SK-N-SH treated with all-trans-retinoic acid at 6 μM for 48 hours (cell line): Measurements from ENCODE around the gene SDK2.

ENCODE experiments used
- ATAC-seq: fragments of 200-7000 bp; cut with Tn5 transposase; 3 replicates; pipeline ENCODE4 v1.9.1; 2020; ENCODE audit warnings: mild to moderate bottlenecking, moderate library complexity
- ARNTL ChIP-seq: fragments of 450-650 bp; formaldehyde crosslinking; IDR thresholded peaks from 2 replicates; pipeline ENCODE4 v1.5.0; 2020; ENCODE audit warnings: low read depth, mild to moderate bottlenecking, moderate library complexity, borderline replicate concordance
- BACH2 ChIP-seq: fragments of 250-450 bp; sonication (Bioruptor Pico); IDR thresholded peaks from 2 replicates; pipeline ENCODE4 v1.9.0; 2021; ENCODE audit warnings: mild to moderate bottlenecking, borderline replicate concordance
- CSDC2 ChIP-seq: fragments of 250-450 bp; sonication (Bioruptor Pico); IDR thresholded peaks from 2 replicates; pipeline ENCODE4 v1.5.0; 2020; ENCODE audit warnings: mild to moderate bottlenecking, moderate library complexity
- ESRRG ChIP-seq: fragments of 250-450 bp; sonication (Bioruptor Pico); IDR thresholded peaks from 2 replicates; pipeline ENCODE4 v1.6.1; 2021; ENCODE audit warnings: mild to moderate bottlenecking
- GLIS3 ChIP-seq: fragments of 250-450 bp; sonication (Bioruptor Pico); IDR thresholded peaks from 2 replicates; pipeline ENCODE4 v1.5.0; 2020; ENCODE audit warnings: mild to moderate bottlenecking, moderate library complexity
- ISL1 ChIP-seq: fragments of 250-450 bp; sonication (Bioruptor Pico); IDR thresholded peaks from 2 replicates; pipeline ENCODE4 v2.1.2; 2022; ENCODE audit warnings: mild to moderate bottlenecking, moderate library complexity
- OSR1 ChIP-seq: fragments of 250-450 bp; sonication (Bioruptor Pico); IDR thresholded peaks from 2 replicates; pipeline ENCODE4 v1.8.0; 2022; ENCODE audit warnings: moderate library complexity, mild to moderate bottlenecking, inconsistent platforms
- PPARA ChIP-seq: fragments of 250-450 bp; sonication (Bioruptor Pico); IDR thresholded peaks from 2 replicates; pipeline ENCODE4 v1.5.0; 2020; ENCODE audit warnings: mild to moderate bottlenecking, borderline replicate concordance
- RARB ChIP-seq: fragments of 250-450 bp; sonication (Bioruptor Pico); IDR thresholded peaks from 2 replicates; pipeline ENCODE4 v1.8.0; 2021; ENCODE audit warnings: mild to moderate bottlenecking, moderate library complexity
- SNAI2 ChIP-seq: fragments of 250-450 bp; sonication (Bioruptor Pico); IDR thresholded peaks from 2 replicates; pipeline ENCODE4 v1.5.0; 2020; ENCODE audit warnings: mild to moderate bottlenecking, moderate library complexity
- TCF4 ChIP-seq: fragments of 250-450 bp; sonication (Bioruptor Pico); IDR thresholded peaks from 2 replicates; pipeline ENCODE4 v1.8.0; 2021; ENCODE audit warnings: mild to moderate bottlenecking, moderate library complexity, borderline replicate concordance
- TOX ChIP-seq: fragments of 250-450 bp; sonication (Bioruptor Pico); IDR thresholded peaks from 2 replicates; pipeline ENCODE4 v1.8.0; 2021; ENCODE audit warnings: mild to moderate bottlenecking, moderate library complexity, borderline replicate concordance
- ZC3H10 ChIP-seq: fragments of 250-450 bp; sonication (Bioruptor Pico); IDR thresholded peaks from 2 replicates; pipeline ENCODE4 v1.5.1; 2021; ENCODE audit warnings: mild to moderate bottlenecking, moderate library complexity
- ZFP3 ChIP-seq: fragments of 250-450 bp; sonication (Bioruptor Pico); IDR thresholded peaks from 2 replicates; pipeline ENCODE4 v1.5.0; 2020; ENCODE audit warnings: mild to moderate bottlenecking, moderate library complexity
- ZFP30 ChIP-seq: fragments of 450-650 bp; formaldehyde crosslinking; IDR thresholded peaks from 2 replicates; pipeline ENCODE4 v1.5.0; 2022; ENCODE audit warnings: mild to moderate bottlenecking, moderate library complexity
- ZNF565 ChIP-seq: fragments of 450-650 bp; formaldehyde crosslinking; conservative IDR thresholded peaks from 2 replicates; pipeline ENCODE4 v1.5.0; 2020; ENCODE audit warnings: low read depth, mild to moderate bottlenecking, moderate library complexity
- ZNF70 ChIP-seq: fragments of 450-650 bp; formaldehyde crosslinking; IDR thresholded peaks from 2 replicates; pipeline ENCODE4 v1.5.0; 2020; ENCODE audit warnings: mild to moderate bottlenecking, moderate library complexity
- ZNF8 ChIP-seq: fragments of 450-650 bp; formaldehyde crosslinking; IDR thresholded peaks from 2 replicates; pipeline ENCODE4 v1.5.0; 2020; ENCODE audit warnings: mild to moderate bottlenecking, moderate library complexity
- TF ChIP-seq, protein P1 (sequence below): fragments of 250-450 bp; sonication (Bioruptor Pico); IDR thresholded peaks from 2 replicates; pipeline ENCODE4 v1.8.0; 2020; ENCODE audit warnings: mild to moderate bottlenecking, moderate library complexity, borderline replicate concordance
- TF ChIP-seq, protein P2 (sequence below): fragments of 250-450 bp; sonication (Bioruptor Pico); IDR thresholded peaks from 2 replicates; pipeline ENCODE4 v1.5.1; 2020; ENCODE audit warnings: low read depth, mild to moderate bottlenecking, moderate library complexity

The SDK2 gene

DNA sequence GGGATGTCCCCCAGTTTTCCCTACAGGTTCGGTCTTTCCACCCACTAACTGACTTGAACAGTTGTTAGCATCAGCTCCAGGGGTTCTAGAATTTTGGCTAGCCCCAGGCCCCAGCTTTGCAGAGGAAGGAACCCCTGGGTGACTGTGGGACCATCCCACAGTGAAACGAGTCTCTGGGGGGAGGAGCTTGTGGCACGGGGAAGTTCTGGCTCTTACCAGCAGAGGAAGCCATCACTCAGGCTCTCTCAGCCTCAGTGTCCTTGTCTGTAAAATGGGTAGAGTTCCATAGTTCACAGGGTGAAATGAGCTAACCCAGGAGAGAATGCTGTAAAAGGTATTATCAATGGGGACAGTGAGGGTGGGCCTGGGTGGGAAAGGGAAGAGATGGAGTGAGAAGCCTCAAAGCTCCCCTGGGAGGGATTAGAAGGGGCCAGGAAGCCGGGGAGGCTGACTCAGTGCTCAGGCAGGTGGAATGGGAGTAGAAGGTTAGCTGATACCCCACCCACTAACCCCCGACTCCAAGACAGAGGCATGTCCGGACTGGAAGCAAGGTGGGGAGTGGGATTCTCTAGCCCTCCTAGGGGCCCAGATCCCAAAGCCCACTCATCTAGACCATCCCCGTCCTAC is 301.6 kb downstream of the SDK2 start (continued):
- TF ChIP-seq, protein P1, sequence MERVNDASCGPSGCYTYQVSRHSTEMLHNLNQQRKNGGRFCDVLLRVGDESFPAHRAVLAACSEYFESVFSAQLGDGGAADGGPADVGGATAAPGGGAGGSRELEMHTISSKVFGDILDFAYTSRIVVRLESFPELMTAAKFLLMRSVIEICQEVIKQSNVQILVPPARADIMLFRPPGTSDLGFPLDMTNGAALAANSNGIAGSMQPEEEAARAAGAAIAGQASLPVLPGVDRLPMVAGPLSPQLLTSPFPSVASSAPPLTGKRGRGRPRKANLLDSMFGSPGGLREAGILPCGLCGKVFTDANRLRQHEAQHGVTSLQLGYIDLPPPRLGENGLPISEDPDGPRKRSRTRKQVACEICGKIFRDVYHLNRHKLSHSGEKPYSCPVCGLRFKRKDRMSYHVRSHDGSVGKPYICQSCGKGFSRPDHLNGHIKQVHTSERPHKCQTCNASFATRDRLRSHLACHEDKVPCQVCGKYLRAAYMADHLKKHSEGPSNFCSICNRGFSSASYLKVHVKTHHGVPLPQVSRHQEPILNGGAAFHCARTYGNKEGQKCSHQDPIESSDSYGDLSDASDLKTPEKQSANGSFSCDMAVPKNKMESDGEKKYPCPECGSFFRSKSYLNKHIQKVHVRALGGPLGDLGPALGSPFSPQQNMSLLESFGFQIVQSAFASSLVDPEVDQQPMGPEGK, result no peak
- TF ChIP-seq ZFP30 (CRISPR knock-in tag) (no peak), RARB (CRISPR knock-in tag) (no peak), ZNF8 (CRISPR knock-in tag) (no peak), GLIS3 (no peak), PPARA (CRISPR knock-in tag) (no peak), OSR1 (CRISPR knock-in tag) (no peak)

DNA sequence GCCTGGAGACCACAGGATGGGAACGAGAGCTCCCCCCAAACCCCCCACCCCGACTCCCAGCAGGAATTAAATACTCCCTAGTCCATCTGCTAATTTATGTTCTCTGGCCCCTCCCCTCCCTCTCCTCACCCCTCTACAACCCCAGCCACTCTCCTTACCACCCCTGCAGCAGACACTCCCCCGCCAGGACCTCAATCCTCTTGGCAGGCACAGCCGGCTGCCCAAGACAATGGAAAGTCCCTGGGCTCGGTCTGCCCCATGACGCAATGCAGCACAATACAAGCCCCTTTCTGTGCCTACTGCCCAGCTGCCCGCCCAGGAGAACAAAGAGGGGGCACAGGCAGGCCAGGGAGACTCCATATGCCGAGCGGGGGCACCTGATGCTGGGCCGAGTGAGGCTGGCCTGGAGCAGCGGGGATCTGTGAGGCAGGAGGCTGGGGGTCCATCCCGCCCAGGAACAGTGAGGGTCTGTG is 302.2 kb downstream of the SDK2 start:
- ATAC-seq, result peak; percentile 71
- no peak for TF ChIP-seq TOX (CRISPR knock-in tag)
- peak; percentile 73 for TF ChIP-seq ZFP3 (CRISPR knock-in tag)

DNA sequence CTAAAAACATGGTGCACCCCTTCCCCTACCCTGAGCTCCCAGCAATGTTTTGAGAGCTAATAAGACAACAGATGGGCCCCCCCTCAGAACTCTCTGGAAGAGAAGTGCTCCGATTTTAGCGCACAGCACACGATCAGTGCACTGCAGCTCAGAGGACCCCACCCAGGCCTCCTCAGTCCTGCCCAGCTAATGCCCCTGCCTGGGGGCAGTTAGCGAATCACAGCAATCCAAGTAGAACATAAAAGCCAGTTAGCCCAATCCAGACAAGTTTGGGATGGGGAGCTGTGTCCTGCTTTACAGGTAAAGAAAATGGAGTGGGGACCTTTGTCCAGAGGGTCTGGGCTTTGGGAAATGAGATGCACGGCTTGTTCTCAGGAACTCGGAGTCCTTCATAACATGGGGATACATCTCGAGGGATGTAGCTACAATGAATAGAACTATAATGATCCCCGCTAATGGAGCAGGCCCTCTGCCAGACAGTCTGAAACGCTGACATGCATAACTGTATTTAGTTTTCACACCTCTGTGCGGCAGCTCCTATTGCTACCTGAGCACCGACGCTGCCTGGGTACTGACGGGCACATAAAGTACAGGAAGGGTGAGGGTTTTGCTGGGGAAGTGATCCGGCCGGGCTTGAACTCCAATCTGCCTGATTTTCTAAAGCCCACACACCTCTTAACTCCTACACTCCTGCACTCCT is 302.7 kb downstream of the SDK2 start:
- peak; percentile 10 for ATAC-seq
- TF ChIP-seq PPARA (CRISPR knock-in tag) (no peak), GLIS3 (no peak), OSR1 (CRISPR knock-in tag) (no peak), ZNF70 (no peak), ESRRG (CRISPR knock-in tag) (no peak), TCF4 (no peak), SNAI2 (CRISPR knock-in tag) (no peak), ZC3H10 (CRISPR knock-in tag) (no peak), ZNF8 (CRISPR knock-in tag) (no peak)
- TF ChIP-seq, protein P2, sequence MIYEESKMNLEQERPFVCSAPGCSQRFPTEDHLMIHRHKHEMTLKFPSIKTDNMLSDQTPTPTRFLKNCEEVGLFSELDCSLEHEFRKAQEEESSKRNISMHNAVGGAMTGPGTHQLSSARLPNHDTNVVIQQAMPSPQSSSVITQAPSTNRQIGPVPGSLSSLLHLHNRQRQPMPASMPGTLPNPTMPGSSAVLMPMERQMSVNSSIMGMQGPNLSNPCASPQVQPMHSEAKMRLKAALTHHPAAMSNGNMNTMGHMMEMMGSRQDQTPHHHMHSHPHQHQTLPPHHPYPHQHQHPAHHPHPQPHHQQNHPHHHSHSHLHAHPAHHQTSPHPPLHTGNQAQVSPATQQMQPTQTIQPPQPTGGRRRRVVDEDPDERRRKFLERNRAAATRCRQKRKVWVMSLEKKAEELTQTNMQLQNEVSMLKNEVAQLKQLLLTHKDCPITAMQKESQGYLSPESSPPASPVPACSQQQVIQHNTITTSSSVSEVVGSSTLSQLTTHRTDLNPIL (CRISPR knock-in tag), result no peak

DNA sequence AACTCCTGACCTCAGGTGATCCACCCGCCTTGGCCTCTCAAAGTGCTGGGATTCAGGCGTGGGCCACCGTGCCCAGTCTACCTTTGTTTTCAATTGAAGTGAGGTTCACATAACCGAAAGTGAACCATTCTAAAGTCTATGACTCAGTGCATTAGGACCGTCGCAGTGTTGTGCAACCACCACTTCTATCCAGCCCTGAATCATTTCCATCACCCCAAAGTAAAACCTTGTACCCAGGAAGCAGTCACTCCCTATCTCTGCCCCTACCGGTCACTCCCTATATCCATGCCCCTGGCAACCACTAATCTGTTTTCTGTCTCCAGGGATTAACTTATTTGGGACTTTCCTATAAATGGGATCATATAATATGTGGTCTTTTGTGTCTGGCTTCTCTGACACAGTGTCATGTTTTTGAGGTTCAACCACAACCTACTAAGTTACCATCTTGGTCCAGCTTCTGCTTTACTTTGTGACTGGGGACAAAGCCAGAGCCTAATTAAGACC is 304.1 kb downstream of the SDK2 start:
- TF ChIP-seq ISL1 (peak; percentile 14; the same call in 1 of the 2 replicates), ZFP3 (CRISPR knock-in tag) (peak; percentile 53), TCF4 (no peak)
- peak; percentile 15 for ATAC-seq

DNA sequence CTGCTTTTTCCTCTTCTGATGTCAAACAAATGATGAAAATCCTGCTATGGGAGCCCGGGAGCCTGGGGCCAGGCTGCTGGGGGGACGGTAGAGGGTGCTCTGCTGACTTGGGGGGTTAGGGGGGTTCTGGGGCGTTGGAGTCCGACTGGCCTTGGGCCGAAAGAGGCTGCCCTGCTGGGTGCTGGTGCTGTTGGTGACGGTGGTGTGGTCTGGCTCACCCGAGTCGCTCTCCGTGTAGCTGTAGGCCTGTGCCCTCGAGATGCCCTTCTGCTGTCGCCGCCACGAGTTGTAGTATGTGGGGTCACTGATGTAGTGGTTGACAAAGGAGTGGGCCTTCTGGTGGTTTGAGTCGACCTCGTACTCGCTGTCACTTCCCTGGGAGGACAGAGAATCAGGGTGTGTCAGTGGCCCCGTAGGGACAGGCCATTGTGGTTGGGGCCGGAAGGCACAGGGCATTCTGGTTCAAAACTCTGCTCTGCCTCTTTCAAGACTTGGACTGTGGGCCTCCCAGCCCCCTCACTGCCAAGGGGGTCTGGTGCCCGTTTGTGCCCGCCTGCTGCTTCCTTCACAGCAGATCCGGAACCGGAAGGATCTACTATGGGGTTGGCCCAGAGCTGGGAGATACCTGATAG is 305.6 kb downstream of the SDK2 start:
- TF ChIP-seq ZNF70 (no peak), OSR1 (CRISPR knock-in tag) (no peak), ZNF565 (CRISPR knock-in tag) (no peak), TCF4 (no peak)
- TF ChIP-seq, all 23 proteins: peak for 0
- no peak for ATAC-seq

DNA sequence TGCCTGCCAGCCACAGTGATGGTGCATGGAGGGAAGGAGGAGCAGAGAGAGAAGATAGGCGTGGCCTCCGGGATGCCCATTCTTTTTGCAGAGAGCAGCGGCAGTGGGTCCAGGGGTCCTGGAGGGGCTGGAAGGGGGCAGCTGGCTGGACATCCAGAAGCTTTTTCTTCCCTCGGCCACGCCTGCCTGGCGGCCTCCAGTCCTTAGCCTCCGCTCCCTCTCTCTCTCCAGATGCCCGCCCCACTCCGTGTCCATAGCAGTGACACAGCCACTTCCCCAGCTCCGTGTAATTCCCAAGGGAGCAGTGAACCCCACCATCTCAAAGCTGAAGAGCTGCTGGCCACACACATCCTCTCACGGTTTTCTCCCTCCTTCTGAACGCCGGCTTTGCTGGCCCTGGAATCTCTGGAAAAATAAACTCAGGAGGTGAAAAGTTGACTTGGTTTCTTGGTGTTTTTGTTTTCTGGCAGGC is 306.2 kb downstream of the SDK2 start:
- TF ChIP-seq TCF4 (no peak), OSR1 (CRISPR knock-in tag) (no peak), PPARA (CRISPR knock-in tag) (no peak), CSDC2 (CRISPR knock-in tag) (no peak), ZNF565 (CRISPR knock-in tag) (no peak), ZC3H10 (CRISPR knock-in tag) (no peak), ARNTL (no peak), ZFP30 (CRISPR knock-in tag) (no peak), ZFP3 (CRISPR knock-in tag) (no peak), TOX (CRISPR knock-in tag) (no peak), GLIS3 (no peak), BACH2 (CRISPR knock-in tag) (no peak), SNAI2 (CRISPR knock-in tag) (no peak)
- TF ChIP-seq, protein P1, result no peak
- TF ChIP-seq, protein P2 (CRISPR knock-in tag), result no peak
- TF ChIP-seq, all 23 proteins: peak for 0
- no peak for ATAC-seq
